C4-2B (cell line): ENCODE results near the gene SCGB1A1.
"Not testable (repeated sequence)": the region's sequence is repeated elsewhere in the genome, so short reads cannot be mapped to it uniquely, and the experiment has no call there.

Experiments used
- H3K27ac ChIP-seq: fragments of 450-650 bp; 2 replicates; pipeline ENCODE4 v1.5.1; 2017
- ZFX ChIP-seq: fragments of 450-650 bp; IDR thresholded peaks from 2 replicates; pipeline ENCODE4 v1.6.1; 2017
- TF ChIP-seq, protein P1 (sequence below): fragments of 450-650 bp; conservative IDR thresholded peaks from 2 replicates; pipeline ENCODE4 v1.5.1; 2017; ENCODE audit warnings: mild to moderate bottlenecking

SCGB1A1 gene

DNA sequence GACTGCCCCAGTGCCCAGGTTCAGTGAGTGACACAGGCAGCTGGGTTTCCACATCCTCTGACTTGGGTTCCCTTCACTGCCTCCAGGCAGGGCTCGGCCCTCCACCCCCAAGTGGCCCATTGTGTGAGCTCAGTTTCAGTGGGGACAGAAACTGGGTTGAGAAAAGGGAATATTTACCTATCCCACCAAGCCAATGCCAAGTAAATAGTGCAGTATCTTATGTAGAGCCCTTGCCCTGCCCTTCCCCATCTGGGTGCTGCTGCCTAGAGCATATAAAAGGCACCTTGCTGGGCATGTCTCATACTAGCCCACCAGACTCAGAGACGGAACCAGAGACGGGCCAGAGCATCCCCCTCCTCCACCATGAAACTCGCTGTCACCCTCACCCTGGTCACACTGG, at the start of gene SCGB1A1:
SCGB1A1 (plus strand) TSS at position 301 of the 400 bp plus-strand sequence; CDS start at position 364, 63 bp downstream.
- H3K27ac ChIP-seq = no peak within 1 kb of the TSS
- TF ChIP-seq, protein P1, sequence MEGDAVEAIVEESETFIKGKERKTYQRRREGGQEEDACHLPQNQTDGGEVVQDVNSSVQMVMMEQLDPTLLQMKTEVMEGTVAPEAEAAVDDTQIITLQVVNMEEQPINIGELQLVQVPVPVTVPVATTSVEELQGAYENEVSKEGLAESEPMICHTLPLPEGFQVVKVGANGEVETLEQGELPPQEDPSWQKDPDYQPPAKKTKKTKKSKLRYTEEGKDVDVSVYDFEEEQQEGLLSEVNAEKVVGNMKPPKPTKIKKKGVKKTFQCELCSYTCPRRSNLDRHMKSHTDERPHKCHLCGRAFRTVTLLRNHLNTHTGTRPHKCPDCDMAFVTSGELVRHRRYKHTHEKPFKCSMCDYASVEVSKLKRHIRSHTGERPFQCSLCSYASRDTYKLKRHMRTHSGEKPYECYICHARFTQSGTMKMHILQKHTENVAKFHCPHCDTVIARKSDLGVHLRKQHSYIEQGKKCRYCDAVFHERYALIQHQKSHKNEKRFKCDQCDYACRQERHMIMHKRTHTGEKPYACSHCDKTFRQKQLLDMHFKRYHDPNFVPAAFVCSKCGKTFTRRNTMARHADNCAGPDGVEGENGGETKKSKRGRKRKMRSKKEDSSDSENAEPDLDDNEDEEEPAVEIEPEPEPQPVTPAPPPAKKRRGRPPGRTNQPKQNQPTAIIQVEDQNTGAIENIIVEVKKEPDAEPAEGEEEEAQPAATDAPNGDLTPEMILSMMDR = no peak
- TF ChIP-seq ZFX = no peak

DNA sequence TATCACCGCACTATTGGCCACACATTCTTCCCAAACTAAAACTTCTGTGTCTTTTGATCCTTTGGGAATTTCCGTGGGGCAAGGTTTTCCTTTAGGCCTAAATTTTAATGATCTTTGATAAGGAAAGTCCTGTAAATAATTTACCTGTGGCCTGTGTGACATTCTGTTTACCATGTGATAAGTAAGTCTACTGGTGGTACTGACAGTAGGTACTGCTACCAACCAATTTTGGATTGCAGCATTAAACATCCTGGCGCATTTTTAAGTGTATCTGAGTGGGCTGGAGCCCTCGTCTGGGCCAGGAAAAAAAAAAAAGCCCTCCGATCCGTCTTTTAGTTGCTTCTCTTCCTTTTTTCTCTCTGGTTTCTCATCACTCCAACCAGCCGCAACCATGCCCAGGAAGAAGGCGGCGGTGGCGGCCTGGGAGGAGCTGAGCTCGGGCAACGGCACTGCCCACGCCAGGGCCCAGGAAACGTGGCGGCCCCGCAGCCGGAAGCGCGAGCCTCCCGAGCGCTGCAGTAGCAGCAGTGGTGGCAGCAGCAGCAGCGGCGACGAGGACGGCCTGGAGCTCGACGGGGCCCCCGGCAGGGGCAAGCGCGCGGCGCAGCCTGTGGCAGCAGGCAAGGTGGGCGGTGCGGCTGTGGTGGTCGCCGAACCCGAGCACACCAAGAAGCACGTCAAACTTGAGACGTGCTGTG, 47.9 kb upstream of the SCGB1A1 start:
- TF ChIP-seq, protein P1 = no peak
- no peak for TF ChIP-seq ZFX

DNA sequence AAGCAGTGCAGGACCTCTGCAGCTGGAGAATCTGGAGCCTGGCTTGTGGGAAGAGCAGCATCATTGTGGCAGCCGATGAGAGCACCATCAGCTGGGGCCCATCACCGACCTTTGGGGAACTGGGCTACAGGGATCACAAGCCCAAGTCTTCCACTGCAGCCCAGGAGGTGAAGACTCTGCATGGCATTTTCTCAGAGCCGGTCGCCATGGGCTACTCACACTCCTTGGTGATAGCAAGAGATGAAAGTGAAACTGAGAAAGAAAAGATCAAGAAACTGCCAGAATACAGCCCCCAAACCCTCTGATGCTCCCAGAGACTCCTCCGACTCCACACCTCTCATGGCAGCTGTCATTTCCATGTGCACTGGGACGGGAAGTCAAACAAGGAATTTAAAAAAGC, 46.0 kb upstream of the SCGB1A1 start:
- TF ChIP-seq, protein P1 = no peak
- no peak for TF ChIP-seq ZFX
- H3K27ac ChIP-seq = no peak overlapping the region

More for the DNA sequence above, 47.9 kb upstream of the SCGB1A1 start:
- 0 out of 2 replicates have a peak overlapping the region, but pooled peaks have one; percentile 1 for H3K27ac ChIP-seq

DNA sequence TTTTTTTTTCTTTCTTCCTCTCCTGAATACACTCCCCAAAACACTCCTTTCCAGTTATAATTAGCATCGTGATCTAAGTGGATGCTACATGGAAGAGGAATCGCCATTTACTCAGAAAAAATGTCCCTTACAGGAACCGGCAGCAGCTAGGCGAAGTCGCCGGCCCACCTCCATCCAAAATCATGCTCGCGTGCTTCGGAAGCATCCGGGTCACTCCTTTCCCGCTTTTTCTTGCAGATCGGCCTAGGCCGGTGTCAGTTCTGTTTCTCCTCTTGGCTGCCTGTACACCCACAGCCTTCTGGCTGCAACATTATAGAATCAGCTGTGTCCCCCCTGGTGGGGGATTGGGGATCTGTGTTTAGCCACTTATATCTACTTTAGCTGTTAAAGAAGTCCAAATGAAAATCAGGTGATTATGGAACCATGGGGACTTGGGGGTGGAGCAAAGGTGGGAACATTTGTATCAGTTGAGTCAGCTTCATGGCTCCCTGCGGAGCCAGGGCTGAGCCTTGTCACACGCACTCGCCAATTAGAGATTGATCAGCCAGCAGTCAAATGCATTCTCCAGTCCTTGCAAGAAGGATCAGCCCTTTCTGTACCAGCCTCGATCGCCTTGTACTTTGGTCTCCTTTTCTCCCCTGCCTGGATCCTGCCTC, 45.2 kb upstream of the SCGB1A1 start:
- H3K27ac ChIP-seq = no peak overlapping the region
- TF ChIP-seq, protein P1 = no peak
- no peak for TF ChIP-seq ZFX

- no peak overlapping the region for H3K27ac ChIP-seq
- no peak for TF ChIP-seq ZFX
- TF ChIP-seq, protein P1 = no peak
Measured at GRCh38 chr11:62374801-62375200, 44.0 kb upstream of the SCGB1A1 start.

DNA sequence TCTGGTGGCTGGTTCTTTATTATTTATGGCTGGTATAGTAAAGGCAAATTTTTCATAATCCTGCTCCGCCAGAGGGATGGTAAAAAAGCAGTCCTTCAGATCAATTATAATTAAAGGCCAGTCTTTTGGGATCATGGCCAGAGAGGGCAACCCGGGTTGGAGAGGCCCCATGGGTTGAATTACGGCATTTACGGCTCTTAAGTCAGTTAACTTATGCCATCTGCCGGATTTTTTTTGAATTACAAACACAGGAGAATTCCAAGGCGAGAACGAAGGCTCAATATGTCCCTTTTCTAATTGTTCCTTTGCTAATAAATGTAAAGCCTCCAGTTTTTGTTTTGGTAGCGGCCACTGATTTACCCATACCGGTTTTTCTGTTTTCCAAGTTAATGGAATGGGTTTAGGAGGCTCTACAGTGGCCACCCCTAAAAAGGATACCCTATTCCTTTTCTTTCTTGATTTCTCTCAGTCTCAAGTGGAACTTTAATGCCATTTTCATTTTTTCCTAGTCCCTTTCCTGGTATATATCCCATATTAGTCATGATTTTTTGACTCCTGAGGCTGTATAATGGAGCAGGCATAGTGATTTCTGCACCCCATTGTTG, 40.3 kb upstream of the SCGB1A1 start:
- not testable (repeated sequence) for H3K27ac ChIP-seq
- TF ChIP-seq, protein P1 = peak; percentile 52

- H3K27ac ChIP-seq = not testable (repeated sequence)
Measured at GRCh38 chr11:62379586-62379985, 39.2 kb upstream of the SCGB1A1 start.
